Common myeloid progenitor, CD34-positive (primary cell): ENCODE results near the gene AFF1.
"Not testable (repeated sequence)": the region's sequence is repeated elsewhere in the genome, so short reads cannot be mapped to it uniquely, and the experiment has no call there.

ENCODE experiments used
- CTCF ChIA-PET: fragments of 350-600 bp; sonication (Branson Sonifier 250); formaldehyde crosslinking; loops from one replicate; lab custom pipeline; 2021; ENCODE audit warnings: antibody characterized with exemption; lab: Charles Lee
- POLR2A ChIA-PET: fragments of 350-600 bp; sonication (Branson Sonifier 250); formaldehyde crosslinking; loops from one replicate; lab custom pipeline; 2021; ENCODE audit warnings: antibody characterized with exemption; lab: Charles Lee
- DNase-seq, 3 donors: peaks; one replicate each; pipeline versions ENCODE4 v3.0.0 to v3.0.0-alpha.2; 2013
- H3K27ac ChIP-seq, 2 experiments: 1 replicate in 1 of 2; 2 replicates in 1 of 2; pipeline ENCODE4 v1.7.0; 2013; ENCODE audit warnings: inconsistent platforms in 2 of 2, low read length in 2 of 2, mild to moderate bottlenecking in 2 of 2, low read depth in 1 of 2, moderate library complexity in 1 of 2; ENCODE audit not compliant: severe bottlenecking in 2 of 2, insufficient read depth in 1 of 2, poor library complexity in 1 of 2
- H3K27me3 ChIP-seq, 5 experiments: replicated peaks in 2 of 5; 1 replicate in 3 of 5; 2 replicates in 2 of 5; pipeline versions ENCODE4 v1.6.1 to v1.7.0; 2013; ENCODE audit warnings: low read length in 4 of 5, mild to moderate bottlenecking in 2 of 5, moderate library complexity in 2 of 5, inconsistent platforms in 1 of 5; ENCODE audit not compliant: insufficient read depth in 5 of 5, control insufficient read depth in 4 of 5
- H3K36me3 ChIP-seq, 4 experiments: 1 replicate in 2 of 4; 2 replicates in 2 of 4; pipeline versions ENCODE4 v1.6.1 to v1.7.0; 2013; ENCODE audit warnings: low read length in 3 of 4, control low read depth in 1 of 4, mild to moderate bottlenecking in 1 of 4; ENCODE audit not compliant: control insufficient read depth in 4 of 4, insufficient read depth in 4 of 4
- H3K4me1 ChIP-seq, 4 experiments: 1 replicate in 3 of 4; 2 replicates in 1 of 4; pipeline versions ENCODE4 v1.6.1 to v1.7.1; 2013; ENCODE audit warnings: low read length in 3 of 4, mild to moderate bottlenecking in 3 of 4, control low read depth in 1 of 4, inconsistent platforms in 1 of 4, moderate library complexity in 1 of 4; ENCODE audit not compliant: control insufficient read depth in 4 of 4, insufficient read depth in 4 of 4; ENCODE audit errors: control extremely low read depth in 1 of 4
- H3K4me3 ChIP-seq, 7 experiments: 1 replicate in 4 of 7; 2 replicates in 3 of 7; pipeline versions ENCODE4 v1.5.1 to v1.7.0; 2013; ENCODE audit warnings: mild to moderate bottlenecking in 7 of 7, low read length in 6 of 7, moderate library complexity in 6 of 7, inconsistent platforms in 2 of 7, low read depth in 2 of 7, control low read depth in 1 of 7; ENCODE audit not compliant: insufficient read depth in 4 of 7, control insufficient read depth in 1 of 7; ENCODE audit errors: extremely low read depth in 1 of 7
- H3K9me3 ChIP-seq, 5 experiments: 1 replicate in 4 of 5; 2 replicates in 1 of 5; pipeline versions ENCODE4 v1.6.1 to v1.7.1; 2013; ENCODE audit warnings: low read length in 4 of 5, mild to moderate bottlenecking in 2 of 5, inconsistent platforms in 1 of 5, low read depth in 1 of 5, moderate library complexity in 1 of 5; ENCODE audit not compliant: control insufficient read depth in 4 of 5, insufficient read depth in 2 of 5; ENCODE audit errors: control extremely low read depth in 1 of 5
- WGBS: methylation state at CpG from one replicate; pipeline ENCODE4 v1.1.5; 2013; ENCODE audit not compliant: insufficient coverage; 5-methylcytosine and 5-hydroxymethylcytosine counted together

Gene AFF1

GRCh38 chr4:87066403-87067123, 131.8 kb downstream of the AFF1 start:
- POLR2A ChIA-PET: no interaction called here
- CTCF ChIA-PET: interaction anchor here (0.7 to 1.4 kb wide), 3 partner anchors 13 to 132 kb away, joined by 3 to 4 read pairs (median 3); partner anchors contain the start of gene AFF1
- Histone ChIP-seq H3K4me3 (no peak overlapping the region), H3K36me3 (peaks cover 5 to 23% (median 7%) of the 10 kb centered on the region in 4 experiments), H3K4me1 (peaks cover 0 to 18% (median 5%) of the 10 kb centered on the region in 4 experiments), H3K27ac (no peak overlapping the region), H3K9me3 (no peaks in the 10 kb centered on the region), H3K27me3 (no peaks in the 10 kb centered on the region)
- WGBS: no CpG with 5 or more reads among the region's 4 CpGs
- peak in 1 of 3 donors; percentile 43 for DNase-seq

GRCh38 chr4:87067124-87067885, 132.5 kb downstream of the AFF1 start:
- H3K27ac ChIP-seq: no peak overlapping the region
- POLR2A ChIA-PET: interaction anchor here (1.5 kb wide), 1 partner anchor 13 kb away, joined by 4 read pairs; no protein-coding TSS in a partner anchor
- no peaks in the 10 kb centered on the region for H3K9me3 ChIP-seq
- CTCF ChIA-PET: interaction anchor here (0.7 to 2.3 kb wide), 10 partner anchors 9 to 145 kb away, joined by 3 to 9 read pairs (median 3); partner anchors contain the start of gene AFF1
- no peak overlapping the region for H3K4me3 ChIP-seq
- no peak for DNase-seq
- H3K27me3 ChIP-seq: no peaks in the 10 kb centered on the region
- peaks cover 0 to 18% (median 6%) of the 10 kb centered on the region in 4 experiments for H3K4me1 ChIP-seq
- WGBS: 92% methylated on average over 2 of the region's 2 CpGs
- peaks cover 3 to 20% (median 5%) of the 10 kb centered on the region in 4 experiments for H3K36me3 ChIP-seq

GRCh38 chr4:87068583-87069021, 133.8 kb downstream of the AFF1 start:
- POLR2A ChIA-PET: interaction anchor here (1.5 kb wide), 1 partner anchor 15 kb away, joined by 4 read pairs; no protein-coding TSS in a partner anchor
- H3K27ac ChIP-seq: no peak overlapping the region
- DNase-seq: no peak
- H3K36me3 ChIP-seq: peaks cover 2 to 18% (median 5%) of the 10 kb centered on the region in 4 experiments
- CTCF ChIA-PET: interaction anchor here (1.0 to 2.3 kb wide), 4 partner anchors 10 to 15 kb away, joined by 3 to 9 read pairs (median 5); no protein-coding TSS in a partner anchor
- H3K27me3 ChIP-seq: no peaks in the 10 kb centered on the region
- peaks cover 0 to 31% (median 16%) of the 10 kb centered on the region in 4 experiments for H3K4me1 ChIP-seq
- H3K4me3 ChIP-seq: no peak overlapping the region
- no peaks in the 10 kb centered on the region for H3K9me3 ChIP-seq
- WGBS: 79% methylated on average over 7 of the region's 7 CpGs

- Histone ChIP-seq H3K4me3 (no peak overlapping the region), H3K27me3 (no peaks in the 10 kb centered on the region), H3K27ac (no peak overlapping the region), H3K9me3 (no peaks in the 10 kb centered on the region), H3K4me1 (peaks cover 3 to 37% (median 21%) of the 10 kb centered on the region in 4 experiments), H3K36me3 (peaks cover 0 to 18% (median 5%) of the 10 kb centered on the region in 4 experiments)
- POLR2A ChIA-PET: interaction anchor here (1.5 kb wide), 1 partner anchor 15 kb away, joined by 4 read pairs; no protein-coding TSS in a partner anchor
- 70% methylated on average over 2 of the region's 3 CpGs for WGBS
- DNase-seq: no peak
- CTCF ChIA-PET: interaction anchor here (1.2 to 2.3 kb wide), 3 partner anchors 10 to 14 kb away, joined by 3 to 9 read pairs (median 7); no protein-coding TSS in a partner anchor
These were observed 134.4 kb downstream of the AFF1 start for GRCh38 chr4:87069037-87069742.

- H3K4me1 ChIP-seq: peaks cover 5 to 49% (median 31%) of the 10 kb centered on the region in 4 experiments
- H3K9me3 ChIP-seq: no peaks in the 10 kb centered on the region
- CTCF ChIA-PET: interaction anchor here (1.0 to 2.3 kb wide), 3 partner anchors 18 to 65 kb away, joined by 3 to 6 read pairs (median 3); no protein-coding TSS in a partner anchor
These were observed 136.6 kb downstream of the AFF1 start for GRCh38 chr4:87071401-87071800.

GRCh38 chr4:87072545-87072944, 137.7 kb downstream of the AFF1 start:
- H3K4me3 ChIP-seq, DNase-seq, H3K9me3 ChIP-seq, CTCF ChIA-PET, H3K27me3 ChIP-seq: not testable (repeated sequence)
- H3K36me3 ChIP-seq: peaks cover 0 to 10% (median 0%) of the 10 kb centered on the region in 4 experiments
- 100% methylated on average over 5 of the region's 10 CpGs for WGBS
- H3K4me1 ChIP-seq: peaks cover 5 to 49% (median 31%) of the 10 kb centered on the region in 4 experiments
- peak overlapping the region in 1 of 2 experiments; percentile 3 for H3K27ac ChIP-seq
- POLR2A ChIA-PET: interaction anchor here (0.8 kb wide), 1 partner anchor 85 kb away, joined by 3 read pairs; no protein-coding TSS in a partner anchor

More at GRCh38 chr4:87071401-87071800, 136.6 kb downstream of the AFF1 start:
- no CpG with 5 or more reads among the region's 3 CpGs for WGBS
- Histone ChIP-seq H3K27me3 (no peaks in the 10 kb centered on the region), H3K4me3 (no peak overlapping the region), H3K27ac (no peak overlapping the region), H3K36me3 (peaks cover 0 to 15% (median 2%) of the 10 kb centered on the region in 4 experiments)
- POLR2A ChIA-PET: no interaction called here
- DNase-seq: no peak
